Prostate gland (tissue), 1 donor: Measurements from ENCODE around the gene SLC26A5.

Experiments
- POLR2A ChIP-seq: fragments of 450-650 bp; IDR thresholded peaks from one replicate; pipeline ENCODE4 v1.6.1; 2016; ENCODE audit warnings: antibody characterized with exemption, mild to moderate bottlenecking
- POLR2AphosphoS5 ChIP-seq: sonication (generic); formaldehyde crosslinking; IDR thresholded peaks from one replicate; pipeline ENCODE4 v1.6.1; 2017; ENCODE audit warnings: antibody characterized with exemption

DNA sequence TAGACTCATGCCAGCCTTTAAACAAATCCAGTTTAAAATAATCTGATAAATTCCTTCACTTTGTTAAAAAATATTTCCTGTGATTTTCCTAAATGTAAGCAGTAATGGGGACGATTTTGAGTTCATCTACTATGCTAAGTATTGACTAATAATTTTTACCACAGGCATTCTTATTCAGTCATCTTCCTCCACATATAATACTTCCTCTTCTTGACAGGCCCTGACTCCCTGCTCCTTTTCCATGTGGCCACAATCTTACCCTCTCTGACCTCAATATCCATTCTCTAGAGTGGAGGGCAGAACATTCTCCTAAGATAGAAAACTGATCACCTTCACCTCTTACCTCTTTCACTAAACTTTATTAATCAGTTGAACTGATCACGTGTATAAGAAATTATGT lies 109.2 kb downstream of the SLC26A5 start:
- TF ChIP-seq POLR2A, result no peak
- TF ChIP-seq POLR2AphosphoS5, result no peak
